GM12878 (cell line): Measurements from ENCODE around the gene CREB3L4. TPM values are rescaled to one million over a fixed set of nuclear protein-coding genes. Genes with fewer than 3 reads are reported as not detected.

Experiments used
- ATAC-seq: fragments of 200-7000 bp; cut with Tn5 transposase; 3 replicates; pipeline ENCODE4 v1.9.1; 2020; ENCODE audit warnings: mild to moderate bottlenecking, moderate library complexity
- BruUV-seq: library from RNA; stranded (reverse); fragments of 400-500 nt; replicated peaks from 2 replicates; lab custom pipeline; 2021; lab: Mats Ljungman, UMichigan
- CTCF ChIA-PET: fragments of 300-600 bp; sonication (Branson Sonifier 250); formaldehyde crosslinking; extraction: SDS; loops from one replicate; lab custom pipeline; 2021; ENCODE audit warnings: inconsistent platforms; lab: Yijun Ruan, JAX
- POLR2A ChIA-PET: fragments of 350-600 bp; formaldehyde crosslinking; extraction: SDS; loops from one replicate; lab custom pipeline; 2021; ENCODE audit warnings: inconsistent platforms; lab: Charles Lee
- RAD21 ChIA-PET: fragments of 300-600 bp; sonication (Branson Sonifier 250); formaldehyde crosslinking; loops from one replicate; lab custom pipeline; 2023; ENCODE audit warnings: antibody characterized with exemption; ENCODE audit not compliant: unreplicated experiment; lab: Charles Lee
- SMC1A ChIA-PET: fragments of 300-600 bp; sonication (Branson Sonifier 250); formaldehyde crosslinking; loops from one replicate; lab custom pipeline; 2023; ENCODE audit not compliant: unreplicated experiment, uncharacterized antibody; lab: Charles Lee
- DNase-seq: peaks from one replicate; pipeline ENCODE4 v3.0.0-alpha.2; 2011; ENCODE audit warnings: low read depth, low spot score
- FAIRE-seq: peaks from 3 replicates; lab custom pipeline; 2011; peaks lifted over from hg19 to GRCh38; lab: Jason Lieb, UNC
- H2AFZ ChIP-seq: 2 replicates; pipeline ENCODE4 v1.6.0; 2011; ENCODE audit warnings: low read depth, low read length, control low read depth; ENCODE audit not compliant: control insufficient read depth
- H3K27ac ChIP-seq: 2 replicates; pipeline ENCODE4 v1.5.1; 2011; ENCODE audit warnings: control low read depth; ENCODE audit not compliant: control insufficient read depth, insufficient read depth
- H3K27me3 ChIP-seq, 2 experiments: replicated peaks in 1 of 2; 2 replicates each; pipeline versions ENCODE4 v1.6.0 to v1.6.1; 2011; ENCODE audit warnings: low read length in 1 of 2; ENCODE audit not compliant: control insufficient read depth in 2 of 2, insufficient read depth in 2 of 2
- H3K36me3 ChIP-seq, 2 experiments: 2 replicates each; pipeline ENCODE4 v1.5.1; 2011; ENCODE audit warnings: low read length in 1 of 2; ENCODE audit not compliant: control insufficient read depth in 2 of 2, insufficient read depth in 2 of 2
- H3K4me1 ChIP-seq: 2 replicates; pipeline ENCODE4 v1.6.1; 2011; ENCODE audit warnings: mild to moderate bottlenecking, low read length, moderate library complexity, mixed read lengths; ENCODE audit not compliant: control insufficient read depth, insufficient read depth
- H3K4me2 ChIP-seq: 2 replicates; pipeline ENCODE4 v1.6.0; 2011; ENCODE audit warnings: control low read depth; ENCODE audit not compliant: control insufficient read depth, insufficient read depth
- H3K4me3 ChIP-seq: fragments of 200-600 bp; sonication (generic); 2 replicates; pipeline ENCODE4 v1.5.1; 2016
- H3K79me2 ChIP-seq: 2 replicates; pipeline ENCODE4 v1.6.0; 2011; ENCODE audit warnings: low read length; ENCODE audit not compliant: control insufficient read depth, insufficient read depth
- H3K9ac ChIP-seq: 2 replicates; pipeline ENCODE4 v1.8.0; 2011; ENCODE audit warnings: low read length, control low read depth, mixed read lengths; ENCODE audit not compliant: control insufficient read depth, insufficient read depth
- H3K9me3 ChIP-seq: replicated peaks from 3 replicates; pipeline ENCODE4 v1.5.1; 2011; ENCODE audit warnings: mild to moderate bottlenecking, low read length; ENCODE audit not compliant: control insufficient read depth, insufficient read depth
- H4K20me1 ChIP-seq: 2 replicates; pipeline ENCODE4 v1.6.0; 2011; ENCODE audit not compliant: control insufficient read depth, insufficient read depth
- DPF2 ChIP-seq: fragments of 450-650 bp; IDR thresholded peaks from 2 replicates; pipeline ENCODE4 v1.6.1; 2017; ENCODE audit warnings: mild to moderate bottlenecking
- GABPA ChIP-seq: IDR thresholded peaks from 2 replicates; pipeline ENCODE4 v1.6.1; 2014; ENCODE audit warnings: antibody characterized with exemption, low read depth, mild to moderate bottlenecking, inconsistent platforms
- IKZF2 ChIP-seq, 2 experiments: fragments of 450-650 bp; IDR thresholded peaks; 2 replicates each; pipeline ENCODE4 v1.6.1; 2017; ENCODE audit warnings: mild to moderate bottlenecking in 2 of 2, moderate library complexity in 2 of 2
- SMAD1 ChIP-seq: fragments of 450-650 bp; IDR thresholded peaks from 2 replicates; pipeline ENCODE4 v1.6.1; 2018; ENCODE audit warnings: mild to moderate bottlenecking, low read depth; ENCODE audit not compliant: partially characterized antibody
- STAT3 ChIP-seq: IDR thresholded peaks from 2 replicates; pipeline ENCODE4 v1.6.1; 2011; ENCODE audit warnings: low read depth, low read length, improper control_type of control experiment
- ZNF622 ChIP-seq: fragments of 450-650 bp; IDR thresholded peaks from 2 replicates; pipeline ENCODE4 v1.6.1; 2017; ENCODE audit warnings: mild to moderate bottlenecking, inconsistent platforms
- WGBS: methylation state at CpG from one replicate; pipeline ENCODE4 v1.1.6; 2016; ENCODE audit warnings: low lambda C conversion rate; ENCODE audit not compliant: insufficient replicate concordance, insufficient coverage; ENCODE audit errors: missing lambda C conversion rate; 5-methylcytosine and 5-hydroxymethylcytosine counted together
- in situ Hi-C: fragments of 300-500 bp; cut with MboI; formaldehyde crosslinking; loops from 9 replicates; pipeline ENCODE4 v1.14.3; 2018; ENCODE audit warnings: mixed read lengths
- intact Hi-C: fragments of 100-400 bp; cut with micrococcal nuclease; formaldehyde crosslinking; loops from one replicate; pipeline ENCODE4 v1.14.2; 2022; ENCODE audit not compliant: unreplicated experiment
- polyA plus RNA-seq, 11 experiments: library from polyadenylated mRNA; depleted of rRNA in 4 of 11; unstranded in 6 of 11; stranded (reverse) in 5 of 11; fragments of >200 nt; fragmentation: Nextera tagmentation in 4 of 11; fragmentation: Illumina TruSeq in 1 of 11; extraction: Ambion mirVana in 4 of 11; extraction: Trizol in 1 of 11; gene quantifications; 1 replicate in 1 of 11; 2 replicates in 10 of 11; pipeline versions ENCODE4 v1.2.1 to v1.2.3, GENCODE V29; 2011 to 2016; ENCODE audit warnings: inconsistent platforms in 2 of 11, missing spikeins in 2 of 11, low read depth in 1 of 11
- total RNA-seq, 4 experiments: library from RNA; depleted of rRNA in 3 of 4; stranded (reverse); fragments of >200 nt in 3 of 4; fragmentation: Illumina TruSeq in 1 of 4; extraction: Trizol in 1 of 4; gene quantifications; 2 replicates each; pipeline versions ENCODE4 v1.2.1 to v1.2.3, GENCODE V29; 2013 to 2021
- TF ChIP-seq, protein P1 (sequence below): fragments of 450-650 bp; formaldehyde crosslinking; IDR thresholded peaks from 2 replicates; pipeline ENCODE4 v1.4.0; 2020; ENCODE audit warnings: mild to moderate bottlenecking, moderate library complexity
- TF ChIP-seq, protein P2 (sequence below): IDR thresholded peaks from 2 replicates; pipeline ENCODE4 v1.6.1; 2012; ENCODE audit warnings: low read depth, low read length, improper control_type of control experiment
- TF ChIP-seq, protein P3 (sequence below): IDR thresholded peaks from 2 replicates; pipeline ENCODE4 v1.6.1; 2011; ENCODE audit warnings: borderline replicate concordance, low read depth, mild to moderate bottlenecking, moderate library complexity, mixed read lengths, low read length; ENCODE audit not compliant: insufficient read depth; ENCODE audit errors: extremely low read length
- TF ChIP-seq, protein P4 (sequence below): fragments of 450-650 bp; IDR thresholded peaks from 2 replicates; pipeline ENCODE4 v1.6.1; 2014; ENCODE audit warnings: mild to moderate bottlenecking
- TF ChIP-seq, protein P5 (sequence below): fragments of 450-650 bp; IDR thresholded peaks from 2 replicates; pipeline ENCODE4 v1.6.1; 2017; ENCODE audit warnings: borderline replicate concordance
- TF ChIP-seq, protein P6 (sequence below): IDR thresholded peaks from 2 replicates; pipeline ENCODE4 v1.6.1; 2012; ENCODE audit warnings: low read depth, low read length, improper control_type of control experiment

The CREB3L4 gene
- total and polyA plus RNA-seq, 10 of the 15 experiments (the other 5 are each of a cell fraction or from before 2014, with no cell fraction given) = 9.7 to 14.0 (median 12.1) TPM

DNA sequence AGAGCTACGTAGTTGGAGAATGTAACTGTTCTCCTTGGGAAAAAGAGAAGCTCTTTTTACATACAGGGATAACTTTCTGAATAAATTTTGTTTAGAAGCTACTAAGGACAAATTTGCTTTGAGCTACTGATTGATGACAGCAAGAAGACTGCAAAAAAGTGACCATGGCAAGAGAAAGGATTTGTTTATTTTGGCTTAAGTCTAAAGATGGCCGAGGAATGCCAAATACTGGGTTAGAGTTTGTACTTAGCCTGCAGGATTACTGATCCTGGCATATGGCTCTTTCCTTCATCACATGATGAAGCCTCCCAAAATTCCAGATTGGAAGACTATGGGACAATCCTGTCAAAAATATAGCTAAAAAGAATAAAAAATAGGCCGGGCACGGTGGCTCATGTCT, 51.6 kb downstream of the CREB3L4 start:
- ChIA-PET SMC1A (interaction anchor here (1.4 kb wide), 1 partner anchor 14 kb away, joined by 4 read pairs; no protein-coding TSS in a partner anchor), CTCF (interaction anchor here (0.5 kb wide), 1 partner anchor 119 kb away, joined by 3 read pairs; no protein-coding TSS in a partner anchor), POLR2A (interaction anchor here (0.6 kb wide), 1 partner anchor 19 kb away, joined by 3 read pairs; no protein-coding TSS in a partner anchor), RAD21 (no interaction called here)
- ATAC-seq (no peak), FAIRE-seq (no peak), DNase-seq (no peak)
- TF ChIP-seq STAT3 (no peak), IKZF2 (IDR thresholded peaks at IDR 0.05) (no peak), GABPA (no peak), DPF2 (no peak), SMAD1 (no peak), ZNF622 (no peak)
- TF ChIP-seq, protein P1, sequence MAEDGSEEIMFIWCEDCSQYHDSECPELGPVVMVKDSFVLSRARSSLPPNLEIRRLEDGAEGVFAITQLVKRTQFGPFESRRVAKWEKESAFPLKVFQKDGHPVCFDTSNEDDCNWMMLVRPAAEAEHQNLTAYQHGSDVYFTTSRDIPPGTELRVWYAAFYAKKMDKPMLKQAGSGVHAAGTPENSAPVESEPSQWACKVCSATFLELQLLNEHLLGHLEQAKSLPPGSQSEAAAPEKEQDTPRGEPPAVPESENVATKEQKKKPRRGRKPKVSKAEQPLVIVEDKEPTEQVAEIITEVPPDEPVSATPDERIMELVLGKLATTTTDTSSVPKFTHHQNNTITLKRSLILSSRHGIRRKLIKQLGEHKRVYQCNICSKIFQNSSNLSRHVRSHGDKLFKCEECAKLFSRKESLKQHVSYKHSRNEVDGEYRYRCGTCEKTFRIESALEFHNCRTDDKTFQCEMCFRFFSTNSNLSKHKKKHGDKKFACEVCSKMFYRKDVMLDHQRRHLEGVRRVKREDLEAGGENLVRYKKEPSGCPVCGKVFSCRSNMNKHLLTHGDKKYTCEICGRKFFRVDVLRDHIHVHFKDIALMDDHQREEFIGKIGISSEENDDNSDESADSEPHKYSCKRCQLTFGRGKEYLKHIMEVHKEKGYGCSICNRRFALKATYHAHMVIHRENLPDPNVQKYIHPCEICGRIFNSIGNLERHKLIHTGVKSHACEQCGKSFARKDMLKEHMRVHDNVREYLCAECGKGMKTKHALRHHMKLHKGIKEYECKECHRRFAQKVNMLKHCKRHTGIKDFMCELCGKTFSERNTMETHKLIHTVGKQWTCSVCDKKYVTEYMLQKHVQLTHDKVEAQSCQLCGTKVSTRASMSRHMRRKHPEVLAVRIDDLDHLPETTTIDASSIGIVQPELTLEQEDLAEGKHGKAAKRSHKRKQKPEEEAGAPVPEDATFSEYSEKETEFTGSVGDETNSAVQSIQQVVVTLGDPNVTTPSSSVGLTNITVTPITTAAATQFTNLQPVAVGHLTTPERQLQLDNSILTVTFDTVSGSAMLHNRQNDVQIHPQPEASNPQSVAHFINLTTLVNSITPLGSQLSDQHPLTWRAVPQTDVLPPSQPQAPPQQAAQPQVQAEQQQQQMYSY (CRISPR knock-in tag) = no peak
- TF ChIP-seq, protein P2, sequence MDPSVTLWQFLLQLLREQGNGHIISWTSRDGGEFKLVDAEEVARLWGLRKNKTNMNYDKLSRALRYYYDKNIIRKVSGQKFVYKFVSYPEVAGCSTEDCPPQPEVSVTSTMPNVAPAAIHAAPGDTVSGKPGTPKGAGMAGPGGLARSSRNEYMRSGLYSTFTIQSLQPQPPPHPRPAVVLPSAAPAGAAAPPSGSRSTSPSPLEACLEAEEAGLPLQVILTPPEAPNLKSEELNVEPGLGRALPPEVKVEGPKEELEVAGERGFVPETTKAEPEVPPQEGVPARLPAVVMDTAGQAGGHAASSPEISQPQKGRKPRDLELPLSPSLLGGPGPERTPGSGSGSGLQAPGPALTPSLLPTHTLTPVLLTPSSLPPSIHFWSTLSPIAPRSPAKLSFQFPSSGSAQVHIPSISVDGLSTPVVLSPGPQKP = no peak
- TF ChIP-seq, protein P3, sequence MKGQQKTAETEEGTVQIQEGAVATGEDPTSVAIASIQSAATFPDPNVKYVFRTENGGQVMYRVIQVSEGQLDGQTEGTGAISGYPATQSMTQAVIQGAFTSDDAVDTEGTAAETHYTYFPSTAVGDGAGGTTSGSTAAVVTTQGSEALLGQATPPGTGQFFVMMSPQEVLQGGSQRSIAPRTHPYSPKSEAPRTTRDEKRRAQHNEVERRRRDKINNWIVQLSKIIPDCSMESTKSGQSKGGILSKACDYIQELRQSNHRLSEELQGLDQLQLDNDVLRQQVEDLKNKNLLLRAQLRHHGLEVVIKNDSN = no peak
- TF ChIP-seq, protein P4, sequence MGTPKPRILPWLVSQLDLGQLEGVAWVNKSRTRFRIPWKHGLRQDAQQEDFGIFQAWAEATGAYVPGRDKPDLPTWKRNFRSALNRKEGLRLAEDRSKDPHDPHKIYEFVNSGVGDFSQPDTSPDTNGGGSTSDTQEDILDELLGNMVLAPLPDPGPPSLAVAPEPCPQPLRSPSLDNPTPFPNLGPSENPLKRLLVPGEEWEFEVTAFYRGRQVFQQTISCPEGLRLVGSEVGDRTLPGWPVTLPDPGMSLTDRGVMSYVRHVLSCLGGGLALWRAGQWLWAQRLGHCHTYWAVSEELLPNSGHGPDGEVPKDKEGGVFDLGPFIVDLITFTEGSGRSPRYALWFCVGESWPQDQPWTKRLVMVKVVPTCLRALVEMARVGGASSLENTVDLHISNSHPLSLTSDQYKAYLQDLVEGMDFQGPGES = no peak
- TF ChIP-seq, protein P5, sequence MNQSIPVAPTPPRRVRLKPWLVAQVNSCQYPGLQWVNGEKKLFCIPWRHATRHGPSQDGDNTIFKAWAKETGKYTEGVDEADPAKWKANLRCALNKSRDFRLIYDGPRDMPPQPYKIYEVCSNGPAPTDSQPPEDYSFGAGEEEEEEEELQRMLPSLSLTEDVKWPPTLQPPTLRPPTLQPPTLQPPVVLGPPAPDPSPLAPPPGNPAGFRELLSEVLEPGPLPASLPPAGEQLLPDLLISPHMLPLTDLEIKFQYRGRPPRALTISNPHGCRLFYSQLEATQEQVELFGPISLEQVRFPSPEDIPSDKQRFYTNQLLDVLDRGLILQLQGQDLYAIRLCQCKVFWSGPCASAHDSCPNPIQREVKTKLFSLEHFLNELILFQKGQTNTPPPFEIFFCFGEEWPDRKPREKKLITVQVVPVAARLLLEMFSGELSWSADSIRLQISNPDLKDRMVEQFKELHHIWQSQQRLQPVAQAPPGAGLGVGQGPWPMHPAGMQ = no peak
- TF ChIP-seq, protein P6, sequence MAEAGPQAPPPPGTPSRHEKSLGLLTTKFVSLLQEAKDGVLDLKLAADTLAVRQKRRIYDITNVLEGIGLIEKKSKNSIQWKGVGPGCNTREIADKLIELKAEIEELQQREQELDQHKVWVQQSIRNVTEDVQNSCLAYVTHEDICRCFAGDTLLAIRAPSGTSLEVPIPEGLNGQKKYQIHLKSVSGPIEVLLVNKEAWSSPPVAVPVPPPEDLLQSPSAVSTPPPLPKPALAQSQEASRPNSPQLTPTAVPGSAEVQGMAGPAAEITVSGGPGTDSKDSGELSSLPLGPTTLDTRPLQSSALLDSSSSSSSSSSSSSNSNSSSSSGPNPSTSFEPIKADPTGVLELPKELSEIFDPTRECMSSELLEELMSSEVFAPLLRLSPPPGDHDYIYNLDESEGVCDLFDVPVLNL = no peak
- Histone ChIP-seq H3K4me1 (no peaks in the 10 kb centered on the region), H2AFZ (no peak overlapping the region), H3K27ac (no peak overlapping the region), H3K9me3 (no peaks in the 10 kb centered on the region), H3K9ac (no peak overlapping the region), H3K36me3 (no peaks in the 10 kb centered on the region), H4K20me1 (no peaks in the 10 kb centered on the region), H3K4me3 (no peak overlapping the region), H3K27me3 (no peaks in the 10 kb centered on the region), H3K4me2 (no peak overlapping the region), H3K79me2 (no peaks in the 10 kb centered on the region)
- intact Hi-C loops (no loop called here), in situ Hi-C loops (no loop called here)
- 74% methylated on average over 4 of the region's 4 CpGs for WGBS
- BruUV-seq = no TSS peak
